Hematopoietic multipotent progenitor cell treated with erythropoietin and hydrocortisone succinate and interleukin-3 and kit ligand, for 17 days (in vitro differentiated cells): ENCODE data around the gene TIPRL.
A peak's percentile ranks its signal among the peaks of the same experiment; 100 is the strongest.

Experiments
- DNase-seq: peaks from one replicate; pipeline ENCODE4 v3.0.0-alpha.2; 2015; ENCODE audit warnings: low spot score

The TIPRL gene

GRCh38 chr1:168213349-168213748, 34.6 kb downstream of the TIPRL start:
- DNase-seq = no peak

GRCh38 chr1:168216171-168216570, 37.4 kb downstream of the TIPRL start:
- no peak for DNase-seq

- DNase-seq = no peak
Measured at GRCh38 chr1:168217664-168218063, 38.9 kb downstream of the TIPRL start.

GRCh38 chr1:168218658-168219057, 39.9 kb downstream of the TIPRL start:
- no peak for DNase-seq

DNA sequence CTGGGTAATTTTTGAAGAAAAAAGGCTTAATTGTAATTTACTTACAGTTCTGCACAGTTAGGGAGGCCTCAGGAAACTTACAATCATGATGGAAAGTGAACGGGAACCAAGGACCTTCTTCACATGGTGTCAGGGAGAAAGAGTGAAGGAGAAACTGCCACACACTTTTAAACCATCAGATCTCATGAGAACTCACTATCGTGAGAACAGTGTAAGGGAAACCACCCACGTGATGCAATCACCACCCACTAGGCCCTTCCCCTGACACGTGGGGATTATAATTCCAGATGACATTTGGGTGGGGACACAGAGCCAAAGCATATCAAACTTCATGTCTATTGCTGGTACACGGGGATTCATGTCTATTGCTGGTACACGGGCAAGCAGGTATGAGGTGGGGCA, 41.7 kb downstream of the TIPRL start:
- DNase-seq = no peak

DNA sequence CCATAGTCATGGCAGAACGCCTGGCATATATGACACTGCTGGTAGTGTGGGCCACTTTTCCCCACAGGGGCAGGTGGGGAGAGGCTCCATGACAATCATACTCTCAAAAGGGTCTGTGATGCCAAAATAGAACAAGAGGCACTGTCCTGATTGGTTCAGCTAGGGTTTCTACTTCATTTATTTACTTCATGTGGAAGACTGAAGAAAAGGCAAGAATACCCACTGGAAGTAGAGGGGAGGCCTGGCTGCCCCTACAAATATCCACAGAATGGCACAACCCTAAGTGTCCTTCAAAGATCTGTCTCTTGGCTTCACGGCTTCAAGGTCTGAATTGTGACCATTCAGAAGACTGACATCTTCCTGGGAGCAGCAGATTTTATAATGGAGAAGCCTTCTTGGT, 42.5 kb downstream of the TIPRL start:
- no peak for DNase-seq

- DNase-seq = no peak
Measured at GRCh38 chr1:168223261-168223660, 44.5 kb downstream of the TIPRL start.

- no peak for DNase-seq
Measured at GRCh38 chr1:168223681-168224540, 45.1 kb downstream of the TIPRL start.

DNA sequence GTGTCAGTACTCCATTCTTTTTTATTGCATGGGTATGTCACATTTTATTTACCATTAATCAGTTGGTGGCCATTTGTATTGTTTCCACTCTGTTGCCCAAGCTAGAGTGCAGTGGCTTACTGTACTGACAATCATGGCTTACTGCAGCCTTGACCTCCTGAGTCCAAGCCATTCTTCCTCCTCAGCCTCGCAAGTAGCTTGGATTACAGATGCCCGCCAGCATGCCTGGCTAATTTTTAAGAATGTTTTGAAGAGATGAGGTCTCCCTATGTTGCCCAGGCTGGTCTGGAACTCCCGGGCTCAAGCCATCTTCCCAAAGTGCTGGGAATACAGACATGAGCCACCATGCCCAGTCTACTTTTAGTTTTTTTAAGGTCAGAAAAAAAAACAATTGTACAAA, 46.2 kb downstream of the TIPRL start:
- no peak for DNase-seq

DNA sequence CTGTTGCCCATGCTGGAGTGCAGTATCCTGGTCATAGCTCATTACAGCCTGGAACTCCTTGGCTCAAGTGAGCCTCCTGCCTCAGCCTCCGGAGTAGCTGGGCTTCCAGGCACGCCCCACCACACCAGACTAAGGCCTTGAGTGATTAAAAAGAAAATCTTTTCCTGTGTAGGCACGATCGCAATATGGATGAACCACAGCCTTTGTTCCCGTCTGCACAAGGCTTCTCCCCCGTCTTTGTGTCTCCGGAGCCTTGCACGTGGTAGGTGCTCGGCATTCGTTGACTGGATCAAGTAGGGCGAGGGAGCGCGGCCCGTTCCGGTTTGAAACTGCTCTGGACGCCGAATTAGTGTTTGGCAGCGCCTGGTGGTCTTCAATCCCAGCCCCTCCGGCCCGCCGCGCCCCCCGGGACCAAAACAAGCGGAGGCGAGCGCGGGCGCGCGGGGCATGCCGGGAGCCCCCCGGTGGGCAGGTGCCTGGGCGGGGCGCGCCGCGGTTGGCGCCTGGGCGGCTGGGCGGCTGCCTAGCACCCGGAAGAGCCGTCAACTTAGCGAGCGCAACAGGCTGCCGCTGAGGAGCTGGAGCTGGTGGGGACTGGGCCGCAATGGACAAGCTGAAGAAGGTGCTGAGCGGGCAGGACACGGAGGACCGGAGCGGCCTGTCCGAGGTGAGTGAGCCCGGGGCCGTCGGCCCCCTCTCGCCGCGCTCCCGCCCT, 46.9 kb downstream of the TIPRL start, which contains the start of gene SFT2D2:
Gene SFT2D2, plus strand, starts transcription at position 529 of the 715 bp plus-strand sequence. Its CDS starts 76 bp downstream, at position 605.
- DNase-seq = peak; percentile 54

GRCh38 chr1:168227620-168228019, 48.9 kb downstream of the TIPRL start:
- no peak for DNase-seq

DNA sequence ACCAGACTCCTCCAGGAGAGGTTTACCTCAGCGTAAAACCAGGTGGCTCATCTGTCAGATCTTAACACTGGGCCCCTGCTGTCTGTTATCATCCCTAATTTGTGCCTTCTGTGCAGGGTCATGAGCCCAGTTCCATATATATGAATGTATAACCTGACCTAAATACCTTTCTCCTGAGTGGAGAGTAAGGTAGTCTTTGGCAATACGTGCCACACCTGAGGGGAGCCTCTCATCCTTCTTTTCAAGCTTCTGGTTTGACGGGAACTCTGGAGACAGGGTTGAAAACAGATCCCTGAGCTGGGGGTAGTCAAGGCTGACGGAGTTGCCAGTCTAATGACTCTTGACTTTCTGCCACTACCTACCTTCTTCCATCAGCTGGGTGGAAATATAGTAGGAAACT, 51.1 kb downstream of the TIPRL start:
- no peak for DNase-seq

- DNase-seq = no peak
Measured at GRCh38 chr1:168230709-168231108, 51.9 kb downstream of the TIPRL start.

DNA sequence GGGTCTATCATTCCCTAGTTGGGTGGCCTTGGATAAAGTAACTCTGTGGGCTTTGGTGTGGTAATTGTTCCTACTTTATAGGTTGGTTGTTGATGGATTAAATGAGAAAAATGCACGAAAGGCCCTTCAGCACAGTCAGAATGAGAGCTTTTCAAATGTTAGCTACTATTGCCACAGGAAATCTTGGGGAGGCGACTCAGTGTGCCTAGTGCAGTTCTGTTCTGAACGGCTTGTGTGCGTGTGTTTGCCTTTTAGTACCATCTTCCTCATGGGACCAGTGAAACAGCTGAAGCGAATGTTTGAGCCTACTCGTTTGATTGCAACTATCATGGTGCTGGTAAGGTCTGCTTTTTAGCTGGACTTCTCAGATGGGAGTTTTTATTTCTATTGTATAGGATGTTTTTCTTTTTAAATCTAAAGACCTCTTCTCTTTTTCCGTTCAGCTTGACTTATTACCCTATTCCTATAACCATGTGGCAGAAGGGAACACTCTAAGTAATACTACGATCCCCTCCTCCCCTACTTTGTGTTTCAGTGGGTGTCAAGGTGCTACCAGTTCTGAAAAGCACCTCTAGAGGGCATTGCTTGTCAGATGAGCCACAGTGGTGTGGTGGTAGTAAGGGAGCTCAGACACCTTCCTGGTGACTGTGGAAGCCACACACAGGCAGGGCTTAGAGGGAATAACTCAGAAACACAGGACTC, 56.2 kb downstream of the TIPRL start:
- peak; percentile 30 for DNase-seq

DNA sequence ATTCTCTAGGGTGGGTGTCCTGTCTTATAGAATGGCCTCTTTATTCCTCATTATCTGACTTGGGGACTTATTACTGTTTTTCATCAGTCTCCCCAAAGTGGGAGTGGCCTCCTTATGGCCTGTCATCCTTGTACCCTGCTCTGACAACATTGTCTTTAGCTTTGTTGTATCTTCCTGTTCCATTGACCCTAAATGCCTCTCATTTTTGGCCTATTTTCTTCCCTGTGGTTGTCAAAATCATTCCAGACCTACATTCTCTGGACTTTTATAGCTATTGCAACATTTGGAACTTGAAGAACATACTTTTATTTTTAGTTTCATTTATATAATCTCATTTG, 56.8 kb downstream of the TIPRL start:
- no peak for DNase-seq

DNA sequence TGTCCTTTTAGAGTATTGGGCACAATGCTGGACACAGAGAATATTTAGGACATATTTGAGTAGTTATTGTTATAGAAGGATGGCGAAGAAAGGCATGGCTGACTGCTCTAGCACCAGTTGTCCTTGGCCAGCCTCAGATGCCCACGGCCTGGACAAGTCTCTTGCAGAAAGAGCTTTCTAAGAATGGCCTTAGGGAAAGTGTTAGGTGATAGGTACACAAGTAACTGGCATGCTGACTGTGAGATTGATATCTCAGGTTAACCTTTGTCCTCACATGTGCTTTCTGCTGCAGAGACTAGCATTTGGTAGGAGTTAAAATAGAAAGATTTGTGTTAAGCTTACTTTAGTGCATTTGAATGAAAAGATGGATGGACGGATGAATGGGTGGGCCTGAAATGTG, 57.2 kb downstream of the TIPRL start:
- DNase-seq = no peak

GRCh38 chr1:168236836-168237611, 58.3 kb downstream of the TIPRL start:
- no peak for DNase-seq

DNA sequence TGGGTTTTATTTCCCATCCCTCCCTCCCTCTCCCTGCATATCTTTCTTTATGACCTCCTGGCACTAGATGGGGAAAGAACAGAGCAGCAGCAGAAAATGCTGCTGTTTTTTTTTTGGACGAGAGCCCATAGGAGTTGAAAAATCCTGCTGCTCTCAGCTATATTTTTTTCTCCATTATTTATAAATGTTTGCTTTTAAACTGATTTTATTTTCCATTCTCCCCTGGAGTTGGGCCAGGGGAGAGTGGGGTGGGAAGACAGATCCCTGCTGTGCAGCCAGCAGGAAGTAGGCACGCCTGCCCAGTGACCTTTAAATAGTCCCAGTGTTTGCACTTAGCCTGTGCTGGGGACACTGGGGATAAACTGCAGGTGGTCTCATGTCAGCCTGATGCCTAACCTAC, 64.4 kb downstream of the TIPRL start:
- DNase-seq = no peak

- no peak for DNase-seq
Measured at GRCh38 chr1:168243636-168244212, 65.0 kb downstream of the TIPRL start.

- DNase-seq = no peak
Measured at GRCh38 chr1:168245042-168245441, 66.3 kb downstream of the TIPRL start.

GRCh38 chr1:168246506-168246905, 67.7 kb downstream of the TIPRL start:
- no peak for DNase-seq
